GM12864 (cell line): ENCODE results near the gene RAD21L1.

ENCODE experiments used
- DNase-seq: peaks from one replicate; pipeline ENCODE4 v3.0.0-alpha.2; 2011; ENCODE audit warnings: low read depth
- H3K4me3 ChIP-seq: 2 replicates; pipeline ENCODE4 v1.5.1; 2011; ENCODE audit warnings: mild to moderate bottlenecking, low read depth, low read length, control low read depth
- CTCF ChIP-seq: IDR thresholded peaks from 2 replicates; pipeline ENCODE4 v1.5.1; 2011; ENCODE audit warnings: low read depth, mild to moderate bottlenecking, moderate library complexity, low read length, control low read depth, inconsistent platforms; ENCODE audit errors: missing control alignments

Gene RAD21L1

GRCh38 chr20:1269850-1270249, 44.0 kb downstream of the RAD21L1 start:
- no peak overlapping the region for H3K4me3 ChIP-seq
- DNase-seq: no peak
- TF ChIP-seq CTCF: no peak

GRCh38 chr20:1272368-1273100, 46.7 kb downstream of the RAD21L1 start:
- DNase-seq: no peak
- TF ChIP-seq CTCF: no peak
- H3K4me3 ChIP-seq: no peak overlapping the region

- no peak for TF ChIP-seq CTCF
- no peak overlapping the region for H3K4me3 ChIP-seq
- no peak for DNase-seq
These were observed 47.5 kb downstream of the RAD21L1 start for GRCh38 chr20:1273366-1273765.

GRCh38 chr20:1274485-1275311, 48.9 kb downstream of the RAD21L1 start:
- H3K4me3 ChIP-seq: no peak overlapping the region
- TF ChIP-seq CTCF: no peak
- DNase-seq: no peak

- TF ChIP-seq CTCF: no peak
- DNase-seq: no peak
- H3K4me3 ChIP-seq: no peak overlapping the region
These were observed 50.1 kb downstream of the RAD21L1 start for GRCh38 chr20:1275919-1276318.

GRCh38 chr20:1277529-1278322, 51.9 kb downstream of the RAD21L1 start:
- no peak for TF ChIP-seq CTCF
- DNase-seq: no peak
- no peak overlapping the region for H3K4me3 ChIP-seq
